Cardiac fibroblast (primary cell): ENCODE results near the gene NDUFA8.

Source experiments
- DNase-seq, 2 donors: peaks; one replicate each; pipeline versions ENCODE4 v3.0.0 to v3.0.0-alpha.2; 2010; ENCODE audit warnings: low read depth in 2 of 2
- H3K4me3 ChIP-seq, 2 donors: replicated peaks in 1 of 2; 1 replicate in 1 of 2; 2 replicates in 1 of 2; pipeline ENCODE4 v1.5.1; 2011; ENCODE audit warnings: low read depth in 2 of 2, low read length in 2 of 2, mild to moderate bottlenecking in 2 of 2, moderate library complexity in 1 of 2
- CTCF ChIP-seq: IDR thresholded peaks from one replicate; pipeline ENCODE4 v1.5.1; 2011; ENCODE audit warnings: low read depth, mild to moderate bottlenecking, low read length, inconsistent platforms

Gene NDUFA8

GRCh38 chr9:122124048-122124447, 35.5 kb downstream of the NDUFA8 start:
- DNase-seq, result no peak
- TF ChIP-seq CTCF, result no peak
- no peak overlapping the region for H3K4me3 ChIP-seq

- peak; percentile 81 to 82 for DNase-seq
- TF ChIP-seq CTCF, result peak; percentile 100
These were observed 36.5 kb downstream of the NDUFA8 start for GRCh38 chr9:122122903-122123632.

GRCh38 chr9:122122468-122122867, 37.1 kb downstream of the NDUFA8 start:
- DNase-seq, result no peak

More at GRCh38 chr9:122122903-122123632, 36.5 kb downstream of the NDUFA8 start:
- H3K4me3 ChIP-seq, result no peak overlapping the region

DNA sequence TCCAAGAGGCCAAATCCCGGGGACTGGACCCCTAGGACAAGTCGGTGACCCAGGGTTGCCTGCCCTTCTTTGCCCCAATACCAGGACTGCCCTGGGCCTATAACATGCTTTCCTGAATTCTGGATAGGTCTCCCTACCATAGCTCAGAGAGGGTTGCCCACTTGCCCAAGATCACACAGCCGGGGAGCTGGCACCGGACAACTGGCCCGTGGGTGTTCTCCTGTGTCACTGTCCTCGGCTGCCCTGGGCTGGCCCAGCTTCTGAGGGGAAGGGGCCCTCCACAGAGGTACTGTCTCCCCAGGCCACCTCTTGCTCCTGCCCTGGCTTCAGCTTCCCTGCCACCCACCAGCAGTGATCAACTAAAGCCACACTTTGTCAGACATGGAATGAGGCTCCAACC, 37.6 kb downstream of the NDUFA8 start:
- TF ChIP-seq CTCF, result no peak
- no peak overlapping the region for H3K4me3 ChIP-seq
- no peak for DNase-seq

More at GRCh38 chr9:122122468-122122867, 37.1 kb downstream of the NDUFA8 start:
- TF ChIP-seq CTCF, result no peak
- no peak overlapping the region for H3K4me3 ChIP-seq

DNA sequence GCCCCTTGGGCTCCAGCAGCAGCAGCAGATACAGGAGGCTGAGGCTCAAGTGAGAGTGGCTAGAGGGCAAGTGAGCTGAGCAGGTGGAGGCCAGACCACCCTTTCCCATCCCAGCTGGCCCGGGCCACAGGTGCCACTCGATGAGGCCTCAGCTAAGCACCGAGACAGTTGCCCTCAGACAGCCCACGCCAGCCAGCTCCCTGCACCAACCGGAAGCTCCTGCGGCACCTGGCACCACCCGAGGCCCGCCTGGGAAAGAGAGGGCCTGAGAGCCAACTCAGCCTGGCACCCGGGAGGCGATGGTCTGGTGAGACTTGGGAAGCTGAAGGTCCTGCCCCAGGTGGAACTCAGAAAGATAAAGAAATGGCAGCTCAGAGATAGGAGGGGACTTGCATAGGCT, 38.2 kb downstream of the NDUFA8 start:
- no peak overlapping the region for H3K4me3 ChIP-seq
- no peak for TF ChIP-seq CTCF
- no peak for DNase-seq

DNA sequence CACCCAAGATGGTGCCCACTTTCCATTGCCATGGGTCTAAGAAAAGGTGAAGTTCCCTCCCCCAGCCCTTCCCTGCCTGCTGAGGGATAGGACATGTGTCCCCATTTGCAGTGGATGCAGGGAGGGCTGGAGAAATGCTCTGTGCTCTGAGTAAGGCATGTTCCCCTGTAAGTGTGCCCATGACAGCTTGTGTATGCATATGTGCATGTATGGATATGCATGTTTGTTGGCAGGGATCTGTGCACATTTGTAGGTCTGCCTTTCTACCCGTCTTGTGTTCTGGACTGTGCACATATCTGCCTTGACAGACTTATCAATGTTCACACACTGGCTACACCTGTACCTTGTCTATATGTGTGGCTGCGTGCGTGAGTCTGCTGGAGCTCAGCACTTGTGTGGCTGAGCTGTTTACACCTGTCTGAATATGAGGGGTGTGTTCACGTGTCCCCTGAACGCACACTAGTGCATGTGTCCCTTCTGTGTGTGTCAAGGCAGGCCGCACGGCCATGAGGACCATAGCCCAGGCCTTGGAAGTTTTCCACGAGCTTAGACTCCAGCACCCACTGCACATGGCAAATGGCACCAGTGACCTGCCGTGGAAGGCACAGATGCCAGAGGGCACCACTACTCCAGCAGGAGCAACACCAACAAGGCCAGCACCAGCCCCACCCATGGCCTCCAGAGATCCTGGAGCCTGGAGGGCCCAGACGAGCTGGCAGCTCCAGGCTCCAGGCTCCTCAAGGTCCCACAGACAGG, 39.1 kb downstream of the NDUFA8 start:
- DNase-seq, result no peak
- no peak for TF ChIP-seq CTCF
- no peak overlapping the region for H3K4me3 ChIP-seq
